MM.1S (cell line): Measurements from ENCODE around the gene ZSWIM4.

Experiments
- EZH2 ChIP-seq: fragments of 300-600 bp; sonication (generic); optimal IDR thresholded peaks from 2 replicates; pipeline ENCODE3; 2017; ENCODE audit warnings: low read depth, mild to moderate bottlenecking, antibody characterized with exemption, low read length, mixed read lengths
- EZH2phosphoT487 ChIP-seq: fragments of 300-600 bp; sonication (generic); IDR thresholded peaks from 2 replicates; pipeline ENCODE4 v1.6.1; 2018; ENCODE audit warnings: antibody characterized with exemption, low read length
- TF ChIP-seq, protein P1 (sequence below): fragments of 300-600 bp; sonication (generic); IDR thresholded peaks from 2 replicates; pipeline ENCODE4 v1.5.1; 2016; ENCODE audit warnings: antibody characterized with exemption, low read length, mixed read lengths

DNA sequence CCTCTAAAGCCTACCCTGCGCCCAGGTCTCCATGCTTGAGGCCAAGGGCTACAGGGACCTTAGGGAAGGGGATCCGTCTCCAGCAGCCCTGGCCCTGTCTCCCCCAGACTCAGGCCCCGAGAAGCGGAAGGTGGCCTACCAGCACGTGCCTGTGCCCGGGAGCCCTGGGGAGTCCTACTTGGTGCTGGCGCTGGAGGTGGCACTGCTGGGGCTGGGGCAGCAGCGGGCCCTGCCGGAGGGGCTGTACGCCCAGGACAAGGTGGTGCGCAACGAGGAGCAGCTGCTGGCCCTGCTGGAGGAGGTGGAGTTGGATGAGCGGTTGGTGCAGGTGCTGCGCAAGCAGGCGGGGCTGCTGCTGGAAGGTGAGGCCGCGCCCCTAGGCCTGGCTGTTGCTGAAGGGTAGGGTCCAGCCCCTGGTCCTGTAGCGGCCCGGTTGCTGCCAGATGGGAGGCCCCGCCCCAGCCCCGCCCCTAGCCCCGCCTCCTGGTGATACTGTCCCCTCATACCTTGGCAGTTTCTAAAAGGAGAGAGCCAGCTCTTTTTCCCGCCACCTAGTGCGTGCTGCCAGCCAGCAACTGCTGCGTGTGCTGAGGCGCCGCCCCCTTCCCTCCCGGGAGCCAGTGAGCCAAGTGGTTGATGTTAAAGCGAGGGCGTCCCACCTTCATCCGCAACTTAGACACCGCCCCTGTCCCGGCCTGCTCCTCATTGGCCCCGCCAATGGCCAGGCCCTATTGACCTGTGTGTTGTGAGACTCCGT is 22.6 kb downstream of the ZSWIM4 start:
- TF ChIP-seq EZH2 (no peak), EZH2phosphoT487 (no peak)
- TF ChIP-seq, protein P1, sequence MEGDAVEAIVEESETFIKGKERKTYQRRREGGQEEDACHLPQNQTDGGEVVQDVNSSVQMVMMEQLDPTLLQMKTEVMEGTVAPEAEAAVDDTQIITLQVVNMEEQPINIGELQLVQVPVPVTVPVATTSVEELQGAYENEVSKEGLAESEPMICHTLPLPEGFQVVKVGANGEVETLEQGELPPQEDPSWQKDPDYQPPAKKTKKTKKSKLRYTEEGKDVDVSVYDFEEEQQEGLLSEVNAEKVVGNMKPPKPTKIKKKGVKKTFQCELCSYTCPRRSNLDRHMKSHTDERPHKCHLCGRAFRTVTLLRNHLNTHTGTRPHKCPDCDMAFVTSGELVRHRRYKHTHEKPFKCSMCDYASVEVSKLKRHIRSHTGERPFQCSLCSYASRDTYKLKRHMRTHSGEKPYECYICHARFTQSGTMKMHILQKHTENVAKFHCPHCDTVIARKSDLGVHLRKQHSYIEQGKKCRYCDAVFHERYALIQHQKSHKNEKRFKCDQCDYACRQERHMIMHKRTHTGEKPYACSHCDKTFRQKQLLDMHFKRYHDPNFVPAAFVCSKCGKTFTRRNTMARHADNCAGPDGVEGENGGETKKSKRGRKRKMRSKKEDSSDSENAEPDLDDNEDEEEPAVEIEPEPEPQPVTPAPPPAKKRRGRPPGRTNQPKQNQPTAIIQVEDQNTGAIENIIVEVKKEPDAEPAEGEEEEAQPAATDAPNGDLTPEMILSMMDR = peak; percentile 14
